ENCODE measurements around the gene CRHR1.

DNA sequence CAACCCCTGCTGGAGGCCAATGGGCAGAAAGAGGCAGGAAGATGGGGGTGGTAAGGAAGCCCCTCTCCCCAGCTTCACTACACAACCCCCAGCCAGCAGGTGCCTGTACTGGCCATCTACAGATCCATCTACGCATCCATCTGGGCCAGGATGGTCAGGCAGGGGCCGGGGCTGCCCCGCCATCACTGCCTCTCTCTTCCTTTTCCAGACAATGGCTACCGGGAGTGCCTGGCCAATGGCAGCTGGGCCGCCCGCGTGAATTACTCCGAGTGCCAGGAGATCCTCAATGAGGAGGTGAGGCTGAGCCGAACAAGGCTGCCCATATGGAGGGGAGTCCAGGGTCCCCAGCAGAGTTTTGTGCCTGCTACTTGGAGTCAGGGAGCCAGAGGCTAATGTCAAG, 37.0 kb downstream of the CRHR1 start:
- TF ChIP-seq EZH2 (IDR thresholded peaks at IDR 0.05; ENCODE audit: insufficient read depth, poor library complexity, severe bottlenecking) (no peak), EZH2phosphoT487 (IDR thresholded peaks at IDR 0.05; ENCODE audit: insufficient read depth, low read depth) (no peak)

Measured in GM23248 (cell line).